ENCODE data around the gene ACOX3. TPM values are rescaled to one million over a fixed set of nuclear protein-coding genes. Genes with fewer than 3 reads are reported as not detected.

ACOX3 gene
- total RNA-seq, 2 experiments from 2014 or later = 24.2 to 27.8 TPM

GRCh38 chr4:8437281-8437680 lies 3.2 kb downstream of the ACOX3 start:
- Mint-ChIP-seq H3K36me3 (ENCODE audit: low read depth) (peaks cover 10% of the 10 kb centered on the region), H3K27me3 (no peaks in the 10 kb centered on the region), H3K4me3 (no peak overlapping the region), H3K4me1 (ENCODE audit: low read depth) (peaks cover 49% of the 10 kb centered on the region), H3K27ac (peak overlapping the region; percentile 14), H3K9me3 (no peaks in the 10 kb centered on the region)
- no peak for DNase-seq
- ChIA-PET CTCF (interaction anchor here (0.8 to 4.6 kb wide), 3 partner anchors 8 to 195 kb away, joined by 3 to 19 read pairs (median 3); no protein-coding TSS in a partner anchor), POLR2A (no interaction called here)
- intact Hi-C loops (cut with micrococcal nuclease) = no loop called here
- ATAC-seq = no peak
- TF ChIP-seq CTCF (IDR thresholded peaks at IDR 0.05) = no peak

- ChIA-PET POLR2A (interaction anchor here (1.3 kb wide), 1 partner anchor 16 kb away, joined by 8 read pairs; no protein-coding TSS in a partner anchor), CTCF (no interaction called here)
- H3K4me3 Mint-ChIP-seq = peak overlapping the region; percentile 70
- TF ChIP-seq CTCF (IDR thresholded peaks at IDR 0.05) = no peak
- H3K4me1 Mint-ChIP-seq (ENCODE audit: low read depth) = peaks cover 39% of the 10 kb centered on the region
- DNase-seq (peak; percentile 75), ATAC-seq (peak; percentile 51)
- H3K27ac Mint-ChIP-seq = peak overlapping the region; percentile 82
- no peaks in the 10 kb centered on the region for H3K9me3 Mint-ChIP-seq
- intact Hi-C loops (cut with micrococcal nuclease) = no loop called here
- no peaks in the 10 kb centered on the region for H3K27me3 Mint-ChIP-seq
- peaks cover 9% of the 10 kb centered on the region for H3K36me3 Mint-ChIP-seq (ENCODE audit: low read depth)
These were observed 4.8 kb downstream of the ACOX3 start for GRCh38 chr4:8435656-8436121.

- H3K9me3 Mint-ChIP-seq = no peaks in the 10 kb centered on the region
- no peak for ATAC-seq
- peak overlapping the region; percentile 70 for H3K4me3 Mint-ChIP-seq
- H3K27ac Mint-ChIP-seq = peak overlapping the region; percentile 57
- POLR2A ChIA-PET = interaction anchor here (1.3 kb wide), 1 partner anchor 14 kb away, joined by 8 read pairs; no protein-coding TSS in a partner anchor
- peaks cover 5% of the 10 kb centered on the region for H3K36me3 Mint-ChIP-seq (ENCODE audit: low read depth)
- intact Hi-C loops (cut with micrococcal nuclease) = no loop called here
- TF ChIP-seq CTCF (IDR thresholded peaks at IDR 0.05) = no peak
- DNase-seq = no peak
- H3K4me1 Mint-ChIP-seq (ENCODE audit: low read depth) = peaks cover 37% of the 10 kb centered on the region
- CTCF ChIA-PET = no interaction called here
- H3K27me3 Mint-ChIP-seq = no peaks in the 10 kb centered on the region
These were observed 6.1 kb downstream of the ACOX3 start for GRCh38 chr4:8434251-8435073.

GRCh38 chr4:8433136-8433535 lies 7.4 kb downstream of the ACOX3 start:
- H3K36me3 Mint-ChIP-seq (ENCODE audit: low read depth) = peaks cover 3% of the 10 kb centered on the region
- H3K9me3 Mint-ChIP-seq = no peaks in the 10 kb centered on the region
- CTCF ChIA-PET = no interaction called here
- H3K4me3 Mint-ChIP-seq = no peak overlapping the region
- peaks cover 31% of the 10 kb centered on the region for H3K4me1 Mint-ChIP-seq (ENCODE audit: low read depth)
- H3K27ac Mint-ChIP-seq = no peak overlapping the region
- TF ChIP-seq CTCF (IDR thresholded peaks at IDR 0.05) = no peak
- ATAC-seq = no peak
- no peak for DNase-seq
- H3K27me3 Mint-ChIP-seq = no peaks in the 10 kb centered on the region
- intact Hi-C loops (cut with micrococcal nuclease) = no loop called here
- POLR2A ChIA-PET = no interaction called here

- CTCF ChIA-PET = no interaction called here
- H3K27me3 Mint-ChIP-seq = no peaks in the 10 kb centered on the region
- TF ChIP-seq CTCF (IDR thresholded peaks at IDR 0.05) = no peak
- no peak for DNase-seq
- POLR2A ChIA-PET = interaction anchor here (0.6 to 1.0 kb wide), 4 partner anchors 9 to 201 kb away, joined by 3 read pairs; partner anchors contain the start of genes ACOX3 and TRMT44
- no peaks in the 10 kb centered on the region for H3K9me3 Mint-ChIP-seq
- H3K36me3 Mint-ChIP-seq (ENCODE audit: low read depth) = peaks cover 3% of the 10 kb centered on the region
- no peak overlapping the region for H3K4me3 Mint-ChIP-seq
- intact Hi-C loops (cut with micrococcal nuclease) = no loop called here
- peaks cover 32% of the 10 kb centered on the region for H3K4me1 Mint-ChIP-seq (ENCODE audit: low read depth)
- no peak overlapping the region for H3K27ac Mint-ChIP-seq
- ATAC-seq = no peak
These were observed 9.0 kb downstream of the ACOX3 start for GRCh38 chr4:8431553-8431952.

All from activated CD8-positive, alpha-beta T cell treated with anti-CD3 and anti-CD28 coated beads for 36 hours (primary cell).